HepG2 (cell line): ENCODE results near the gene CADM1. TPM values are rescaled to one million over a fixed set of nuclear protein-coding genes. Genes with fewer than 3 reads are reported as not detected.

Source experiments
- ATAC-seq: fragments of 200-7000 bp; cut with Tn5 transposase; 3 replicates; pipeline ENCODE4 v1.9.1; 2020; ENCODE audit warnings: mild to moderate bottlenecking, moderate library complexity
- BruUV-seq: library from RNA; stranded (reverse); fragments of 400-500 nt; replicated peaks from 2 replicates; lab custom pipeline; 2021; lab: Mats Ljungman, UMichigan
- CTCF ChIA-PET: fragments of 300-600 bp; formaldehyde crosslinking; extraction: SDS; loops from one replicate; lab custom pipeline; 2021; ENCODE audit warnings: low total read pairs, inconsistent platforms, low intra/inter-chr PET ratio; lab: Yijun Ruan, JAX
- POLR2A ChIA-PET: fragments of 350-600 bp; sonication (Branson Sonifier 250); formaldehyde crosslinking; loops from one replicate; lab custom pipeline; 2020; ENCODE audit warnings: antibody characterized with exemption, inconsistent platforms; lab: Yijun Ruan, JAX
- DNase-seq: peaks from one replicate; pipeline ENCODE4 v3.0.0-alpha.2; 2015; ENCODE audit warnings: low spot score
- FAIRE-seq: peaks from 3 replicates; lab custom pipeline; 2011; peaks lifted over from hg19 to GRCh38; lab: Jason Lieb, UNC
- H2AFZ ChIP-seq: one replicate; pipeline ENCODE4 v1.6.1; 2011; ENCODE audit warnings: low read length, inconsistent platforms
- H3K27ac ChIP-seq: fragments of 300-600 bp; 3 replicates; pipeline ENCODE4 v1.8.0; 2011; ENCODE audit warnings: mixed run types, mild to moderate bottlenecking, mixed read lengths, low read length, inconsistent platforms; ENCODE audit not compliant: insufficient read depth; ENCODE audit errors: extremely low read length
- H3K27me3 ChIP-seq, 2 experiments: fragments of 200-600 bp in 1 of 2; 2 replicates in 1 of 2; 3 replicates in 1 of 2; pipeline versions ENCODE4 v1.6.0 to v1.8.0; 2011; ENCODE audit warnings: low read length in 2 of 2, mild to moderate bottlenecking in 2 of 2, moderate library complexity in 2 of 2, inconsistent platforms in 1 of 2; ENCODE audit not compliant: insufficient read depth in 2 of 2, control insufficient read depth in 1 of 2
- H3K36me3 ChIP-seq, 2 experiments: fragments of 200-600 bp in 1 of 2; replicated peaks in 1 of 2; 2 replicates in 1 of 2; 3 replicates in 1 of 2; pipeline versions ENCODE4 v1.5.1 to v1.8.0; 2011; ENCODE audit warnings: low read length in 2 of 2, inconsistent platforms in 1 of 2; ENCODE audit not compliant: insufficient read depth in 2 of 2, control insufficient read depth in 1 of 2
- H3K4me1 ChIP-seq: 2 replicates; pipeline ENCODE4 v1.5.1; 2012; ENCODE audit warnings: low read length, inconsistent platforms; ENCODE audit not compliant: insufficient read depth
- H3K4me2 ChIP-seq: 2 replicates; pipeline ENCODE4 v1.6.0; 2011; ENCODE audit warnings: low read depth, low read length, inconsistent platforms
- H3K4me3 ChIP-seq, 3 experiments: fragments of 200-600 bp in 1 of 3; sonication (generic), shearing (Covaris generic) in 1 of 3; replicated peaks in 1 of 3; 2 replicates each; pipeline ENCODE4 v1.5.1; 2011 to 2016; ENCODE audit warnings: low read length in 3 of 3, inconsistent platforms in 2 of 3, low read depth in 2 of 3, mild to moderate bottlenecking in 2 of 3, control low read depth in 1 of 3, mixed read lengths in 1 of 3; ENCODE audit not compliant: insufficient read depth in 1 of 3
- H3K79me2 ChIP-seq: one replicate; pipeline ENCODE4 v1.6.1; 2011; ENCODE audit warnings: low read length, inconsistent platforms; ENCODE audit not compliant: insufficient read depth
- H3K9ac ChIP-seq: 2 replicates; pipeline ENCODE4 v1.6.0; 2011; ENCODE audit warnings: mild to moderate bottlenecking, low read depth, low read length, inconsistent platforms; ENCODE audit not compliant: insufficient read depth
- H3K9me3 ChIP-seq: 2 replicates; pipeline ENCODE4 v1.5.1; 2012; ENCODE audit warnings: mild to moderate bottlenecking, low read length
- H4K20me1 ChIP-seq: 2 replicates; pipeline ENCODE4 v1.6.0; 2011; ENCODE audit warnings: inconsistent platforms, mild to moderate bottlenecking, low read length, moderate library complexity; ENCODE audit not compliant: insufficient read depth
- AGO1 ChIP-seq: fragments of 200-400 bp; formaldehyde crosslinking; IDR thresholded peaks from 2 replicates; pipeline ENCODE4 v1.6.1; 2017; ENCODE audit warnings: mild to moderate bottlenecking, low read depth, low read length, moderate library complexity; ENCODE audit not compliant: poor library complexity, severe bottlenecking
- ATF7-NPFF ChIP-seq: sonication (generic); formaldehyde crosslinking; IDR thresholded peaks from 2 replicates; pipeline ENCODE4 v1.8.1; 2023; ENCODE audit warnings: mild to moderate bottlenecking, low read depth, missing genetic modification reagents, moderate library complexity
- CSRNP2 ChIP-seq: sonication (generic); formaldehyde crosslinking; conservative IDR thresholded peaks from 2 replicates; pipeline ENCODE4 v1.8.0; 2022; ENCODE audit warnings: low read depth, missing genetic modification reagents
- GATA4 ChIP-seq: sonication (generic); IDR thresholded peaks from 2 replicates; pipeline ENCODE4 v1.6.1; 2016; ENCODE audit warnings: antibody characterized with exemption, low read depth, borderline replicate concordance
- HDAC6 ChIP-seq: fragments of 200-600 bp; sonication (generic); IDR thresholded peaks from 2 replicates; pipeline ENCODE4 v1.7.0; 2017; ENCODE audit warnings: mild to moderate bottlenecking, antibody characterized with exemption, low read length, low read depth
- JDP2 ChIP-seq: sonication (generic); formaldehyde crosslinking; IDR thresholded peaks from 2 replicates; pipeline ENCODE4 v1.8.1; 2022; ENCODE audit warnings: missing genetic modification reagents, borderline replicate concordance
- PAX8 ChIP-seq: sonication (generic); formaldehyde crosslinking; IDR thresholded peaks from 2 replicates; pipeline ENCODE4 v1.8.0; 2022; ENCODE audit warnings: mild to moderate bottlenecking, missing genetic modification reagents, borderline replicate concordance
- RARA ChIP-seq: IDR thresholded peaks from 2 replicates; pipeline ENCODE4 v1.6.1; 2016; ENCODE audit warnings: missing genetic modification reagents, missing compliant biosample characterization
- REL ChIP-seq: sonication (generic); formaldehyde crosslinking; conservative IDR thresholded peaks from 2 replicates; pipeline ENCODE4 v1.8.0; 2022; ENCODE audit warnings: mild to moderate bottlenecking, missing genetic modification reagents, moderate library complexity
- STAG1 ChIP-seq: sonication (generic); formaldehyde crosslinking; IDR thresholded peaks from 2 replicates; pipeline ENCODE4 v1.4.0; 2020; ENCODE audit warnings: missing genetic modification reagents
- TRIM24 ChIP-seq: sonication (generic); formaldehyde crosslinking; IDR thresholded peaks from 2 replicates; pipeline ENCODE4 v1.8.0; 2022; ENCODE audit warnings: mild to moderate bottlenecking, missing genetic modification reagents
- ZMYM3 ChIP-seq: sonication (generic); formaldehyde crosslinking; IDR thresholded peaks from 2 replicates; pipeline ENCODE4 v1.5.1; 2020; ENCODE audit warnings: mild to moderate bottlenecking, missing genetic modification reagents
- ZNF432 ChIP-seq: sonication (generic); formaldehyde crosslinking; IDR thresholded peaks from 2 replicates; pipeline ENCODE4 v1.5.0; 2020; ENCODE audit warnings: missing genetic modification reagents, mild to moderate bottlenecking, borderline replicate concordance
- ZNF543 ChIP-seq: sonication (generic); formaldehyde crosslinking; IDR thresholded peaks from 2 replicates; pipeline ENCODE4 v1.4.0; 2020; ENCODE audit warnings: mild to moderate bottlenecking, missing genetic modification reagents
- WGBS: methylation state at CpG from one replicate; pipeline ENCODE4 v1.1.6; 2017; ENCODE audit warnings: low lambda C conversion rate; 5-methylcytosine and 5-hydroxymethylcytosine counted together
- in situ Hi-C: cut with HindIII; loops from 2 replicates; pipeline ENCODE4 v1.10.0; 2017; ENCODE audit warnings: low pct_unique_long_range_greater_than_20kb; ENCODE audit not compliant: extremely low pct_ligation_motif_present
- intact Hi-C: fragments of 100-400 bp; cut with micrococcal nuclease; formaldehyde crosslinking; loops from one replicate; pipeline ENCODE4 v1.10.0; 2022; ENCODE audit not compliant: unreplicated experiment
- polyA plus RNA-seq, 8 experiments: library from polyadenylated mRNA; depleted of rRNA in 3 of 8; stranded (reverse) in 7 of 8; unstranded in 1 of 8; fragments of >200 nt; fragmentation: Illumina TruSeq in 4 of 8; extraction: Trizol in 4 of 8; gene quantifications; 2 replicates each; pipeline versions ENCODE4 v1.2.1 to v1.2.3, GENCODE V29; 2011 to 2016; ENCODE audit warnings: low read depth in 4 of 8, missing spikeins in 1 of 8, mixed read lengths in 1 of 8; ENCODE audit not compliant: insufficient read depth in 1 of 8
- total RNA-seq, 5 experiments: library from RNA; depleted of rRNA; stranded (reverse); fragments of >200 nt; fragmentation: Illumina TruSeq; extraction: Trizol; gene quantifications; 2 replicates each; pipeline ENCODE4 v1.2.3, GENCODE V29; 2016; ENCODE audit warnings: low read depth in 1 of 5
- TF ChIP-seq, protein P1 (sequence below): sonication (generic); formaldehyde crosslinking; IDR thresholded peaks from 2 replicates; pipeline ENCODE4 v1.8.0; 2022; ENCODE audit warnings: missing genetic modification reagents, low read depth, mild to moderate bottlenecking, borderline replicate concordance

CADM1 gene
- total and polyA plus RNA-seq, 2 of the 13 experiments (the other 11 are each of a cell fraction or from before 2014, with no cell fraction given): 71.3 to 122 TPM

DNA sequence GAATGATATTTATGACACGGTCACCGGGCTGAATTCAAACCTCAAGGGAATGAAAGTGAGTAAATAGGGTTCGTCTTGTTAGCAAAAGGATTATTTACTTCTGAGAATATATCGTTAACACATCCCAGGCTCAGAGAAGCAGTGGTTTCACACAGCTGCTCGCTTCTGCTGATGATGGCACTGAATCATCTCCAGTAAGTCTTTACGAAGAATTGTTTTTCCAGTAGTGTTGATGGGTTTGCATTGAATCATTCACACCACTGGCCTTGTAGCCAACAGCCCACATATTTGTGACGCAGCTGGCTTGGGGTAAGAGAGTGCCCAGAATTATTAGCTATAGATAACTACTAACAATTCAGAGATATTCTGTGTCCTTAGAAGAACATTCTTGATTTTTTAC, 236.3 kb downstream of the CADM1 start:
- Histone ChIP-seq H3K4me2 (no peak overlapping the region), H3K4me1 (peaks cover 24% of the 10 kb centered on the region), H2AFZ (no peak overlapping the region), H3K36me3 (peaks cover 0 to 8% of the 10 kb centered on the region in 2 experiments; a peak in 1 of 5 replicates), H3K9ac (no peak overlapping the region), H4K20me1 (no peaks in the 10 kb centered on the region; the same call in 1 of the 2 replicates), H3K27ac (no peak overlapping the region), H3K4me3 (no peak overlapping the region), H3K9me3 (no peaks in the 10 kb centered on the region), H3K79me2 (no peaks in the 10 kb centered on the region), H3K27me3 (no peaks in the 10 kb centered on the region)
- WGBS: 98% methylated on average over 7 of the region's 7 CpGs
- no peak for FAIRE-seq
- ChIA-PET CTCF (no interaction called here), POLR2A (no interaction called here)
- no TSS peak for BruUV-seq
- intact Hi-C loops (no loop called here), in situ Hi-C loops (no loop called here)
- TF ChIP-seq STAG1 (no peak), ZNF432 (no peak), RARA (CRISPR knock-in tag) (no peak), TRIM24 (CRISPR knock-in tag) (no peak), GATA4 (no peak)
- TF ChIP-seq, protein P1, sequence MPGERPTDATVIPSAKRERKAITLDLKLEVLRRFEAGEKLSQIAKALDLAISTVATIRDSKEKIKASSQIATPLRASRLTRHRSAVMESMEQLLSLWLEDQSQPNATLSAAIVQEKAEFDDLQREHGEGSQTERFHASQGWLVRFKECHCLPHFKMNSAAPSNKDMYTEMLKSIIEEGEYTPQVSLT (CRISPR knock-in tag): no peak
- TF ChIP-seq, all 625 proteins: peak for 0
- ATAC-seq (no peak), DNase-seq (no peak)

DNA sequence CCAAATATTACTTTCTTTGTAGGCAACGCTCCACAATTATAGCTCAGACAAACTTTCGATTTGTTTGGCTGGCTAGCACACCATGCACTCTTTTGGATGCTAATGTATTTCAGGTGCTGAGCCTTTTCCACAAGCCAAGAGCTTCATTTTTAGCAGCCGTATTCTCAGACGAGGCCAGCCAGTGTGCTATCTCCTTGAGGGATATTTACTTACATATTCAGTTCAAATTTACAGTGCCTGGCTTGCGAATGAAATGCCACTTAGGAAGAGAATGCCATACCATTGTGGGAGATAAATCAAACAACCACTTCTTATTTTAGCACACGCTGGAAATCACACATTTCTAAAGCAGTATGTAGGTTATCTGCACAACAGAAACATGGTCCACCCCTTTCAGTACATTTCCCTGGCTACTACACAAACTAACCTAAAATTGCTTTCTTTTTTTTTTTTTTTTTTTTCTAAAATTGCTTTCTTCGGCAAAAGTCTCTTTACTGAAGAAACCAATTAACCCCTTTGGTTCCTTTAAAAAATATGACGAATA, 236.9 kb downstream of the CADM1 start:
- H3K27ac ChIP-seq: no peak overlapping the region
- TF ChIP-seq HDAC6: no peak
- TF ChIP-seq ATF7-NPFF (CRISPR knock-in tag): no peak
- TF ChIP-seq JDP2: no peak
- no peak for TF ChIP-seq AGO1
- TF ChIP-seq REL (CRISPR knock-in tag): no peak
- no peak for TF ChIP-seq CSRNP2 (CRISPR knock-in tag)
- TF ChIP-seq PAX8 (CRISPR knock-in tag): no peak
- TF ChIP-seq ZNF543 (CRISPR knock-in tag): no peak
- TF ChIP-seq ZMYM3 (CRISPR knock-in tag): no peak
- no peaks in the 10 kb centered on the region for H3K79me2 ChIP-seq
- no peak overlapping the region for H2AFZ ChIP-seq
- H3K27me3 ChIP-seq: no peaks in the 10 kb centered on the region
- BruUV-seq: no TSS peak
- no peak overlapping the region for H3K9ac ChIP-seq
- no peak overlapping the region for H3K4me2 ChIP-seq
- intact Hi-C loops (no loop called here), in situ Hi-C loops (no loop called here)
- no peak for FAIRE-seq
- no peak for ATAC-seq
- CTCF ChIA-PET: no interaction called here
- POLR2A ChIA-PET: no interaction called here
- peaks cover 0 to 8% of the 10 kb centered on the region in 2 experiments; a peak in 1 of 5 replicates for H3K36me3 ChIP-seq
- no peak for DNase-seq
- WGBS: 95% methylated on average over 8 of the region's 8 CpGs
- peaks cover 24% of the 10 kb centered on the region for H3K4me1 ChIP-seq
- H3K9me3 ChIP-seq: no peaks in the 10 kb centered on the region
- H4K20me1 ChIP-seq: no peaks in the 10 kb centered on the region; the same call in 1 of the 2 replicates
- no peak overlapping the region for H3K4me3 ChIP-seq
